ENCODE results near the gene SLC5A11. TPM values are rescaled to one million over a fixed set of nuclear protein-coding genes. Genes with fewer than 3 reads are reported as not detected.

Gene SLC5A11
- total RNA-seq, 1 experiment from 2014 or later: 0.47 TPM

GRCh38 chr16:24953306-24953705 lies 107.5 kb downstream of the SLC5A11 start:
- intact Hi-C loops (cut with micrococcal nuclease): no loop called here
- TF ChIP-seq CEBPB (IDR thresholded peaks at IDR 0.05; ENCODE audit: low read depth): no peak
- TF ChIP-seq JUND (IDR thresholded peaks at IDR 0.05): no peak
- no peak for TF ChIP-seq SIN3A (IDR thresholded peaks at IDR 0.05; ENCODE audit: low read depth)
- no peak for TF ChIP-seq ZNF274 (IDR thresholded peaks at IDR 0.05; ENCODE audit: low read depth, low read length)
- ChIA-PET CTCF (interaction anchor here (1.6 kb wide), 1 partner anchor 47 kb away, joined by 3 read pairs; no protein-coding TSS in a partner anchor), RAD21 (ENCODE audit: low non-redundant PET in 1 of 2, low total read pairs in 2 of 2, uncharacterized antibody in 2 of 2, unreplicated experiment in 2 of 2) (no interaction called here), POLR2A (no interaction called here)
- H3K9ac ChIP-seq (ENCODE audit: low read length): no peak overlapping the region
- no peak overlapping the region for H3K4me3 ChIP-seq (replicated peaks in 1 of 2; ENCODE audit: low read depth in 1 of 2, low read length in 2 of 2)
- H3K27me3 ChIP-seq (ENCODE audit: insufficient read depth, low read length): no peaks in the 10 kb centered on the region
- no TSS peak for BruUV-seq (replicated peaks)
- H2AFZ ChIP-seq (ENCODE audit: low read depth, low read length, poor library complexity, severe bottlenecking): no peak overlapping the region
- no peaks in the 10 kb centered on the region for H3K79me2 ChIP-seq (ENCODE audit: insufficient read depth, low read length)
- H3K4me2 ChIP-seq (ENCODE audit: low read length): no peak overlapping the region
- H3K36me3 ChIP-seq (ENCODE audit: control insufficient read depth in 1 of 2, insufficient read depth in 2 of 2, low read length in 2 of 2): peaks cover 23 to 26% of the 10 kb centered on the region in 2 experiments; a peak in 3 of 4 replicates
- no peaks in the 10 kb centered on the region for H3K4me1 ChIP-seq (ENCODE audit: control insufficient read depth in 1 of 2, insufficient read depth in 2 of 2, low read length in 2 of 2)
- no peak overlapping the region for H3K27ac ChIP-seq (ENCODE audit: low read depth, low read length)
- ATAC-seq: no peak
- no peaks in the 10 kb centered on the region for H3K9me3 ChIP-seq (ENCODE audit: control insufficient read depth in 1 of 2, insufficient read depth in 1 of 2, low read depth in 1 of 2, low read length in 2 of 2)
- H3K9me2 ChIP-seq (ENCODE audit: insufficient read depth): no peaks in the 10 kb centered on the region
- no peak for DNase-seq (ENCODE audit: low read depth, low spot score)
- H4K20me1 ChIP-seq (ENCODE audit: insufficient read depth): no peaks in the 10 kb centered on the region

GRCh38 chr16:24953721-24954120 lies 108.0 kb downstream of the SLC5A11 start:
- no peak overlapping the region for H2AFZ ChIP-seq (ENCODE audit: low read depth, low read length, poor library complexity, severe bottlenecking)
- ChIA-PET CTCF (interaction anchor here (1.6 kb wide), 1 partner anchor 47 kb away, joined by 3 read pairs; no protein-coding TSS in a partner anchor), POLR2A (no interaction called here), RAD21 (ENCODE audit: low non-redundant PET in 1 of 2, low total read pairs in 2 of 2, uncharacterized antibody in 2 of 2, unreplicated experiment in 2 of 2) (no interaction called here)
- intact Hi-C loops (cut with micrococcal nuclease): no loop called here
- no peak overlapping the region for H3K4me2 ChIP-seq (ENCODE audit: low read length)
- no peak overlapping the region for H3K27ac ChIP-seq (ENCODE audit: low read depth, low read length)
- no peak for ATAC-seq
- H4K20me1 ChIP-seq (ENCODE audit: insufficient read depth): no peaks in the 10 kb centered on the region
- H3K36me3 ChIP-seq (ENCODE audit: control insufficient read depth in 1 of 2, insufficient read depth in 2 of 2, low read length in 2 of 2): peaks cover 18 to 26% of the 10 kb centered on the region in 2 experiments; a peak in 3 of 4 replicates
- no peak overlapping the region for H3K4me3 ChIP-seq (replicated peaks in 1 of 2; ENCODE audit: low read depth in 1 of 2, low read length in 2 of 2)
- no peaks in the 10 kb centered on the region for H3K79me2 ChIP-seq (ENCODE audit: insufficient read depth, low read length)
- no peak overlapping the region for H3K9ac ChIP-seq (ENCODE audit: low read length)
- DNase-seq (ENCODE audit: low read depth, low spot score): no peak
- no peaks in the 10 kb centered on the region for H3K4me1 ChIP-seq (ENCODE audit: control insufficient read depth in 1 of 2, insufficient read depth in 2 of 2, low read length in 2 of 2)
- no peaks in the 10 kb centered on the region for H3K9me2 ChIP-seq (ENCODE audit: insufficient read depth)
- no TSS peak for BruUV-seq (replicated peaks)
- TF ChIP-seq ATF3 (IDR thresholded peaks at IDR 0.05) (no peak), EZH2phosphoT487 (IDR thresholded peaks at IDR 0.05; ENCODE audit: borderline replicate concordance) (no peak), EZH2 (IDR thresholded peaks at IDR 0.05) (no peak), CEBPB (IDR thresholded peaks at IDR 0.05; ENCODE audit: low read depth) (no peak), TCF7L2 (IDR thresholded peaks at IDR 0.05; ENCODE audit: borderline replicate concordance, extremely low read depth, insufficient read depth, insufficient read length) (no peak), POLR2A (IDR thresholded peaks at IDR 0.05; ENCODE audit: borderline replicate concordance, extremely low read depth, insufficient read depth, insufficient read length) (no peak), SIN3A (IDR thresholded peaks at IDR 0.05; ENCODE audit: low read depth) (no peak), SP1 (IDR thresholded peaks at IDR 0.05; ENCODE audit: low read depth) (no peak), FOSL1 (IDR thresholded peaks at IDR 0.05; ENCODE audit: low read depth) (no peak)
- no peaks in the 10 kb centered on the region for H3K27me3 ChIP-seq (ENCODE audit: insufficient read depth, low read length)
- no peaks in the 10 kb centered on the region for H3K9me3 ChIP-seq (ENCODE audit: control insufficient read depth in 1 of 2, insufficient read depth in 1 of 2, low read depth in 1 of 2, low read length in 2 of 2)

All from HCT116 (cell line).